Activated CD8-positive, alpha-beta T cell treated with anti-CD3 and anti-CD28 coated beads, Interleukin-2, amount 10 ng/mL, durations not matched to agents 7 days and 5 days (primary cell): ENCODE measurements around the gene SAFB2. TPM values are rescaled to one million over a fixed set of nuclear protein-coding genes. Genes with fewer than 3 reads are reported as not detected.

ENCODE experiments used
- ATAC-seq: fragments of 150-1000 bp; cut with Tn5 transposase; one replicate; pipeline ENCODE4 v1.10.0; 2021; ENCODE audit warnings: moderate library complexity
- CTCF ChIA-PET: fragments of 350-600 bp; sonication (Branson Sonifier 250); formaldehyde crosslinking; loops from one replicate; lab custom pipeline; 2021; ENCODE audit warnings: antibody characterized with exemption; lab: Charles Lee
- POLR2A ChIA-PET: fragments of 350-600 bp; sonication (Branson Sonifier 250); formaldehyde crosslinking; loops from one replicate; lab custom pipeline; 2021; ENCODE audit warnings: antibody characterized with exemption; lab: Charles Lee
- DNase-seq: peaks from one replicate; pipeline ENCODE4 v3.0.0-alpha.2; 2020
- H3K27ac Mint-ChIP-seq: one replicate; pipeline ENCODE4 v1.8.0; 2021; ENCODE audit warnings: mild to moderate bottlenecking, mixed read lengths
- H3K27me3 Mint-ChIP-seq: one replicate; pipeline ENCODE4 v1.8.0; 2021; ENCODE audit warnings: low read depth, mixed read lengths
- H3K36me3 Mint-ChIP-seq: one replicate; pipeline ENCODE4 v1.8.0; 2021; ENCODE audit warnings: low read depth, mixed read lengths
- H3K4me1 Mint-ChIP-seq: one replicate; pipeline ENCODE4 v1.8.0; 2021; ENCODE audit warnings: low read depth, mixed read lengths
- H3K4me3 Mint-ChIP-seq: one replicate; pipeline ENCODE4 v1.8.0; 2021; ENCODE audit warnings: mild to moderate bottlenecking, mixed read lengths
- H3K9me3 Mint-ChIP-seq: one replicate; pipeline ENCODE4 v1.8.0; 2022; ENCODE audit warnings: mixed read lengths; ENCODE audit not compliant: insufficient read depth
- total RNA-seq, 2 experiments: library from RNA; stranded (reverse); gene quantifications; one replicate each; pipeline ENCODE4 v1.2.3, GENCODE V29; 2021

SAFB2 gene
- total RNA-seq, 2 experiments from 2014 or later, result 84.2 to 96.6 TPM

- no peak for DNase-seq
- no peak for ATAC-seq
- peaks cover 72% of the 10 kb centered on the region for H3K36me3 Mint-ChIP-seq
- no peaks in the 10 kb centered on the region for H3K9me3 Mint-ChIP-seq
- no peak overlapping the region for H3K27ac Mint-ChIP-seq
- H3K4me3 Mint-ChIP-seq, result no peak overlapping the region
- H3K27me3 Mint-ChIP-seq, result no peaks in the 10 kb centered on the region
- CTCF ChIA-PET, result no interaction called here
- POLR2A ChIA-PET, result no interaction called here
- no peaks in the 10 kb centered on the region for H3K4me1 Mint-ChIP-seq
Observed at GRCh38 chr19:5652261-5652660, 29.7 kb upstream of the SAFB2 start.

- no peak overlapping the region for H3K27ac Mint-ChIP-seq
- H3K36me3 Mint-ChIP-seq, result peaks cover 76% of the 10 kb centered on the region
- ChIA-PET CTCF (no interaction called here), POLR2A (no interaction called here)
- no peak overlapping the region for H3K4me3 Mint-ChIP-seq
- DNase-seq (no peak), ATAC-seq (no peak)
- H3K9me3 Mint-ChIP-seq, result no peaks in the 10 kb centered on the region
- no peaks in the 10 kb centered on the region for H3K4me1 Mint-ChIP-seq
- H3K27me3 Mint-ChIP-seq, result no peaks in the 10 kb centered on the region
Observed at GRCh38 chr19:5651361-5651760, 28.8 kb upstream of the SAFB2 start.

DNA sequence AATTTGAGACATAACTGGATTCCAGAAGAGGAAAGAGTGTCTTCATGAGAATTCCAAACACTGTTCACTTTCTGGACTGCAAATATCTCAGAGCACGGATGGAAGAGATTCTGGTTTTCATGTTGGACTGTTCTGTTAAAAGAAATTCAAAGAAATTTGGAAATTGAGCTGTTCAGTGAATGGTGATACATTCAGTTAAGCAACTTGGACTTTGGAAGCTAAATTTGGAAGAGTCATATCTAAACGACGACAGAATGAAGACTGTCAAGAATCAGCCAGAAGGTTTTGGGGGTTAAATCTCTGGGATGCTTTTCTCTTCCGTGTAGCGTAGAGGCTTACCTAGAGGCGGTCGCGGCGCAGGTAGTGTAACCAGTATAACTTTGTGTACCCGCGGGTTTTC, 25.9 kb upstream of the SAFB2 start:
- no peaks in the 10 kb centered on the region for H3K27me3 Mint-ChIP-seq
- peaks cover 80% of the 10 kb centered on the region for H3K36me3 Mint-ChIP-seq
- H3K9me3 Mint-ChIP-seq, result no peaks in the 10 kb centered on the region
- ATAC-seq (no peak), DNase-seq (no peak)
- POLR2A ChIA-PET, result no interaction called here
- CTCF ChIA-PET, result no interaction called here
- H3K4me3 Mint-ChIP-seq, result no peak overlapping the region
- no peak overlapping the region for H3K27ac Mint-ChIP-seq
- H3K4me1 Mint-ChIP-seq, result no peaks in the 10 kb centered on the region

DNA sequence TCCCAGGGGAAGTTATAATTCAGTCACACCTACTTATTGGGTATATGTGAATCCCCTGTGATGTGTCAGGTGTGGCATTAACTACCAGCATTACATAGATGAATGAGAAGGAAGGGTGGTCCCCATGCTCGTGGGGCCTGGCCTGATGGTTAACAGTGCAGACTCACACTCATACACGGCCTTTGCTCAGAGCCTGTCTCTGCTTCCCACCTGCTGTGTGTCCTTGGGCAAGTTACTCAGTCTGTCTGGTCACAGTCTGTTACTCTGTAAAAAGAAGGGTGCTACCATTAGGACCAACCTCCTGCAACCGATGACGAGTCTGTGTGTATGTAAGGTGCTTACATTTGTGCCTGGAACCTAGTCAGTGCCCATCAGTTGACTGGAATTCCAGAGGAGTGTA, 24.1 kb upstream of the SAFB2 start:
- DNase-seq (no peak), ATAC-seq (no peak)
- Mint-ChIP-seq H3K36me3 (peaks cover 81% of the 10 kb centered on the region), H3K4me1 (peaks cover 8% of the 10 kb centered on the region), H3K27me3 (no peaks in the 10 kb centered on the region), H3K27ac (peak overlapping the region; percentile 30), H3K9me3 (no peaks in the 10 kb centered on the region), H3K4me3 (no peak overlapping the region)
- ChIA-PET POLR2A (no interaction called here), CTCF (no interaction called here)

GRCh38 chr19:5645409-5645808, 22.8 kb upstream of the SAFB2 start:
- Mint-ChIP-seq H3K27me3 (no peaks in the 10 kb centered on the region), H3K4me3 (no peak overlapping the region), H3K4me1 (peaks cover 12% of the 10 kb centered on the region), H3K36me3 (peaks cover 80% of the 10 kb centered on the region), H3K9me3 (no peaks in the 10 kb centered on the region), H3K27ac (no peak overlapping the region)
- ATAC-seq (no peak), DNase-seq (no peak)
- POLR2A ChIA-PET, result no interaction called here
- CTCF ChIA-PET, result no interaction called here

DNA sequence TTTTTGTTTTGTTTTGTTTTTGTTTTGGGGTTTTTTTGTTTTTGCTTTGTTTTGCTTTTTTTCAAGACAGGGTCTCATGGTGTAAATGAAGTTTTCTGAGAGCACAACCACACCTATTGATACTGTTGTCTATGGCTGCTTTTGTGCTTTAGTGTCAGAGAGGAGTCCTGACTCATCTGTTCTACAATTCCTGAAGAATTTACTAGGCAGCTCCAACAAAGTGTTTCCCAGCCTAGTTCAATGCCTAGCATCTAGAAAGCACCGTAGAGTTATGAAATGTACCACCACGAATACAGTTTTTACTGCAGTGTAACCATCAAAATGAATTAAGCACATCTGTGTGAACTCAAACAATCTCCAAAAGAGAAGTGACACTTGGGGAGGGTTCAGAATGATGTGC, 21.5 kb upstream of the SAFB2 start:
- Mint-ChIP-seq H3K9me3 (no peaks in the 10 kb centered on the region), H3K27me3 (no peaks in the 10 kb centered on the region), H3K4me3 (no peak overlapping the region), H3K4me1 (peaks cover 14% of the 10 kb centered on the region), H3K27ac (peak overlapping the region; percentile 26), H3K36me3 (peaks cover 74% of the 10 kb centered on the region)
- POLR2A ChIA-PET, result no interaction called here
- DNase-seq (no peak), ATAC-seq (no peak)
- CTCF ChIA-PET, result no interaction called here

- Mint-ChIP-seq H3K4me3 (no peak overlapping the region), H3K36me3 (peaks cover 68% of the 10 kb centered on the region), H3K9me3 (no peaks in the 10 kb centered on the region), H3K27me3 (no peaks in the 10 kb centered on the region), H3K4me1 (peaks cover 14% of the 10 kb centered on the region), H3K27ac (no peak overlapping the region)
- ChIA-PET POLR2A (no interaction called here), CTCF (no interaction called here)
- ATAC-seq, result no peak
- DNase-seq, result no peak
Observed at GRCh38 chr19:5643060-5643459, 20.5 kb upstream of the SAFB2 start.

DNA sequence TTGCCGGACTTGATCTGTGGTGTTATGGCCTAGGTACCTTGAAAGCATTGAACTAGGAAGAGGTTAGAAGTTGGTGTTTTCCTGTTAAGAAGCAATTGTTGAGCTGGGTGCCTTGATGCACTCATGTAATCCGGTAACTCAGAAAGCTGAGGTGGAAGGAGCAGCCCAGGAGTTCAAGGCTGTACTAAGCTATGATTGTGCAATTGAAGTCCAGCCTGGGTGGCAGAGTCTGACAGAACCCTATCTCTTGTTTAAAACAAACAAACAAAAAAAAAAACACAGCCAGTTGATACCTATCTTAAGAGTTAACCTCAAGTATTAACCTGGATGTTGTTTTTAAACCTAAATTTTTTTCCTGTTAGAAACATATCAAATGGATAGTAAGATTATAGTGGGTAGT, 19.6 kb upstream of the SAFB2 start:
- no peak overlapping the region for H3K27ac Mint-ChIP-seq
- no peaks in the 10 kb centered on the region for H3K9me3 Mint-ChIP-seq
- H3K4me3 Mint-ChIP-seq, result no peak overlapping the region
- CTCF ChIA-PET, result no interaction called here
- H3K4me1 Mint-ChIP-seq, result peaks cover 14% of the 10 kb centered on the region
- H3K36me3 Mint-ChIP-seq, result peaks cover 65% of the 10 kb centered on the region
- H3K27me3 Mint-ChIP-seq, result no peaks in the 10 kb centered on the region
- DNase-seq (no peak), ATAC-seq (no peak)
- POLR2A ChIA-PET, result interaction anchor here (1.6 kb wide), 1 partner anchor 19 kb away, joined by 7 read pairs; the partner anchor contains the start of genes SAFB and SAFB2

DNA sequence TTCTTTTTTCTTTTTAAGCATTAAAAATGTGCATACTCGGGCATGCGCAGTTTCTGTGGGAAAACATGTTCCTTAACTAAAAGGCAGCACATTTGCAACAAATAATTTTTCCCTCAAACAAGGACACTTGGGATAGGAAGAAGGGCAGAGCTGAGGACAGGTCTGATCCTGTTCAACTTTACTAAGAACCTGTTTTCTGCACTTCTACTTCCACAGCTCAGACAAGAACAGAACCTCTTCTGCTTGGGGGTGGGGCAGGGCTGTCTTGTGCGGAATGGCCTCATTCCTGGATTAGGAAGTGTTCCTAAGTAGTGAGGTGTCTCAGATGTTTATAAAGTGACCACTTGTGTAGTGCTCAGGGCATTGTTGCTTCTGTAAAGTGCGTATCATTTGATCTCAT, 18.6 kb upstream of the SAFB2 start:
- ChIA-PET CTCF (no interaction called here), POLR2A (interaction anchor here (0.5 to 1.6 kb wide), 2 partner anchors 14 to 18 kb away, joined by 3 to 7 read pairs; partner anchors contain the start of genes SAFB and SAFB2)
- Mint-ChIP-seq H3K36me3 (peaks cover 54% of the 10 kb centered on the region), H3K27ac (no peak overlapping the region), H3K9me3 (no peaks in the 10 kb centered on the region), H3K4me1 (peaks cover 14% of the 10 kb centered on the region), H3K4me3 (no peak overlapping the region), H3K27me3 (no peaks in the 10 kb centered on the region)
- no peak for DNase-seq
- no peak for ATAC-seq

GRCh38 chr19:5637971-5638370, 15.4 kb upstream of the SAFB2 start:
- Mint-ChIP-seq H3K4me3 (no peak overlapping the region), H3K9me3 (no peaks in the 10 kb centered on the region), H3K27me3 (no peaks in the 10 kb centered on the region), H3K27ac (no peak overlapping the region), H3K4me1 (peaks cover 18% of the 10 kb centered on the region), H3K36me3 (peaks cover 36% of the 10 kb centered on the region)
- ChIA-PET POLR2A (no interaction called here), CTCF (no interaction called here)
- DNase-seq, result no peak
- ATAC-seq, result no peak

DNA sequence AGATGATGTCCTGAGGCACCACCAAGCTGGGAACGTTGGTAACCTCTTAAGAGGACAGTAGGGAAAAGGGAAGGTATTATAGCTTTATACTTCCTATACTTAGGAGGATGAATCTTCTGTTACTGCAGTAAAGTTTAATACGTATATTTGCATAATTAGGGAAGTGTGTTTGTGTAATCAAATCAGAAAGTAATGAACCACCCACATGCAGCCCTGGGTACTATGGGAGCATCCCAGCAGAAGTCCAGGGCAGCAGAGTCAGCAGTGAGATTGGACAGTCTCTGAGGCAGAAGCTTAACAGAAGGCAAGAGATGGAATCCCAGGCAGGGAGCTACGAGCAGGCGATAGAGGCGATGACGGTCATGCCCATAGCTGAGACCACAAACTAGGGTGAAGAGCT, 12.9 kb upstream of the SAFB2 start:
- DNase-seq, result no peak
- Mint-ChIP-seq H3K27ac (peak overlapping the region; percentile 26), H3K36me3 (peaks cover 35% of the 10 kb centered on the region), H3K4me1 (peaks cover 23% of the 10 kb centered on the region), H3K4me3 (no peak overlapping the region), H3K9me3 (no peaks in the 10 kb centered on the region), H3K27me3 (no peaks in the 10 kb centered on the region)
- POLR2A ChIA-PET, result interaction anchor here (1.9 to 2.2 kb wide), 2 partner anchors 11 to 12 kb away, joined by 5 to 7 read pairs; partner anchors contain the start of genes SAFB and SAFB2
- CTCF ChIA-PET, result interaction anchor here (1.9 to 2.0 kb wide), 2 partner anchors 12 to 85 kb away, joined by 4 read pairs; partner anchors contain the start of genes CATSPERD, LONP1, SAFB and SAFB2
- no peak for ATAC-seq

DNA sequence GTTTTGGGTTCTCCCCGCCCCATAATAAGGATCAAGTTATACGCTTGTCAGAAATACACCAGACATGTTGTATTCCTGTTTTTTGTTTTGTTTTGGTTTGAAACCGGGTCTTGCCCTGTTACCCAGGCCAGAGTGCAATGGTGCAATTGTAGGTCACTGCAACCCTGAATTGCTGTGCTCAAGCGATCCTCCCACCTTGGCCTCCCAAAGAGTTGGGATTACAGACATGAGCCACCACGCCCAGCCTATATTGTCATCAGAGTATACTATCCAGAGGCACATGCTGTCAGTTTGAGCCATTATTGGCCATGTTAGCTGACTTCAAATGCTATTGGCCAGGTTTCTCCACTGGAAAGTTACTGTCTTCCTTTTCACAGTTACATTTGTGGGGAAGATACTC, 10.1 kb upstream of the SAFB2 start:
- Mint-ChIP-seq H3K27me3 (no peaks in the 10 kb centered on the region), H3K27ac (no peak overlapping the region), H3K36me3 (peaks cover 51% of the 10 kb centered on the region), H3K4me3 (no peak overlapping the region), H3K4me1 (peaks cover 41% of the 10 kb centered on the region), H3K9me3 (no peaks in the 10 kb centered on the region)
- DNase-seq, result no peak
- CTCF ChIA-PET, result no interaction called here
- no peak for ATAC-seq
- POLR2A ChIA-PET, result no interaction called here

- H3K27me3 Mint-ChIP-seq, result no peaks in the 10 kb centered on the region
- H3K36me3 Mint-ChIP-seq, result peaks cover 53% of the 10 kb centered on the region
- CTCF ChIA-PET, result no interaction called here
- POLR2A ChIA-PET, result no interaction called here
- H3K4me3 Mint-ChIP-seq, result no peak overlapping the region
- no peak for ATAC-seq
- no peaks in the 10 kb centered on the region for H3K9me3 Mint-ChIP-seq
- H3K4me1 Mint-ChIP-seq, result peaks cover 45% of the 10 kb centered on the region
- no peak for DNase-seq
- no peak overlapping the region for H3K27ac Mint-ChIP-seq
Observed at GRCh38 chr19:5632241-5632612, 9.7 kb upstream of the SAFB2 start.
